Hematopoietic multipotent progenitor cell treated with erythropoietin and hydrocortisone succinate and interleukin-3 and kit ligand, for 8 days (in vitro differentiated cells): ENCODE results near the gene GAK.

Source experiments
- DNase-seq: peaks from one replicate; pipeline ENCODE4 v3.0.0-alpha.2; 2015

The GAK gene

DNA sequence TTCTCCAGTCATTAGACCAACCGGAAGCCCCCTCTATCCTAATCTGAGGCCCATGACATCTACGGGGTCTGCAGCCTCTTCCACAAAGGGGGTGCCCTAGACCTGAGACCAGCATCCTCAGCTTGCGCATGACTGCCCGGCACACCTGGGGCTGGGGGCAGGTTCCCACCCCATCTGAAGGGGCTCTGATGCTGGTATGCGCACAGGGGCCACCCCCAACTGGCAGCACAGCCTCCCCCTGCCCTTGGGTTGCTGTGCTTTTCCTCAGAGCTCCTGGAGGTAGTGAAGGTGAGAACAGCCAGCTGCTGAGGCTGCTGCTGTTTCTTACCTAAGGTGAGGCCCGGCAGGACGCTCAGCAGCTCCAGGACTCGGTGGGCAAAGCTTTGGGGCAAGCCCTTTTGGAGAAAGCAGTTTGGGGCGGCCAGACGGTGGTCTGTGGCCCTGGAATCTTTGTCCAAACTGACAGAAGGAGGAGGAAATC lies 87.3 kb downstream of the GAK start:
- DNase-seq = no peak

DNA sequence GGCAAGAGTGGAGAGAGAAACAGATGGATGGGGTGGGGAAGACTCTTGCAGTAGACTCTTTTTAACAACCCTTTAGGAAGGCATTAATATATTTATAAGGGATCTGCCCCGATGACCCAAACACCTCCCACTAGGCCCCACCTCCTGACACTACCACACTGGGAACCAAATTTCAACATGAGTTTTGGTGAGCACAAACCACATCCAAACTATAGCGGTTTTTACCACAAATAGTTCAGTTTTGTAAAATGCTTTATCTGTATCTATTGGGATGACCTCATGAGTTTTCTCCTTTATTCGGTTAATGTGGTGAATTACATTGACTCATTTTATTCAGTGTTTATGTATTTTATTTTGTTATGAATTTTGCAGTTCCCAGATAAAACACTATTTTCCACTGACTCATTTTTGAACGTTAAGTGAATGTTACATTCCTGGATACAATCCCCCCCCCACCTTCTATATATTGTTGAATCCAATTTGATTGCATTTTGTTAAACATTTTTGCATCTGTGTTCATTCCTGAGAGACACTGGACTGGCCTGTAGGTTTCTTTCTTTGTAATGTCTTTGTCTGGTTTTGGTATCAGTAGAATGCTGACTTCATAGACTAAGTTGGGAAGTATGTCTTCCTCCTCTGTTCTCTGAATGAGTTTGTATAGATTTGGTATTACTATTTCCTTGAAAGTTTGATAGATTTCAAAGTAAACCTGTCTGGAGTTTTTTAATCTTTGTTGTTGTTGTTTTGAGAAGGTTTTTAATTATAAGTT lies 92.3 kb downstream of the GAK start:
- no peak for DNase-seq

DNA sequence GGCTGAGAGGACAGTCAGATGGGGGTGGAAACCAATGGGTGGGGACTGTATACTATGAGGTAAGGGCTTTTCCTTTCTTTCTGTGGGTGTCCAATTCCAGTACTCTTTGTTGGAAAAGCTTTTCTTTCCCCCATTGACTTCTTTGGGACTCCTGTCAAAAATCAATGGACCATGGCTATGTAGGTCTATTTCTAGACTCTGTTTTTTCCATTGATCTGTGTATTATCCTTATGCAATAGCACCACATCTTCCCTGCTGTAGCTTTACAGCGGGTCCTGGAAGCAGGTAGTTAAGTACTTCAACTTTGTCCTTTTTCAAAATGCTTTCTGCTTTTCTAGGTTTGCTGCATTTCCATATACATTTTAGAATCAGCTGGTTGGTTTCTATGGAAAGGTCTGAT lies 94.3 kb downstream of the GAK start:
- no peak for DNase-seq

DNA sequence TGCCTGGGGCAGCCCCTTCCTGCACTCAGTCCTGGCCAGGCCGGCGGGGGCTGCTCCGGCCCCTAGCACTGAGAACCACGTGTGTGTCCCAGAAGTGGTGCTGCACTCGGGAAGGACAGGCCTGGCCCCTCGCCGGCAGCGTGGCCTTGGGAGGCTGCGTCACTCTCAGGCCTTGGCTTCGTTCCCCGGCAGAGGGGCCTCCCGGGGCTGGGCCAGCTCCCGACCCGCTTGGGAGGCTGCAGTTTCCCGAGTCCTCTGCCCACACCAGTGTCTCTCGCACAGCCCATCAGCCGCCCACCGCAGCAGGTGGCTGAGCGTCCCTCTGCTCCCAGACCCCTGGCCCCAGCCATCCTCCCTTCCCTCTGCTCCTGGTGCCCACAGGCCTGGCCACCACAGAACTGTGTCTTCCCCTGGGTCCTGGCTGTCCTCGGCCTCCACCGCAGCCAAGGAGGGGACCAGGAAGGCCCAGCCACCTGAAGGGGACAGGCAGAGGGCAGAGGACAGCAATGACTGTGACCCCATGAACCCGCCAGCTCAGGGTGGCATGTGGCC lies 95.3 kb downstream of the GAK start:
- no peak for DNase-seq

DNA sequence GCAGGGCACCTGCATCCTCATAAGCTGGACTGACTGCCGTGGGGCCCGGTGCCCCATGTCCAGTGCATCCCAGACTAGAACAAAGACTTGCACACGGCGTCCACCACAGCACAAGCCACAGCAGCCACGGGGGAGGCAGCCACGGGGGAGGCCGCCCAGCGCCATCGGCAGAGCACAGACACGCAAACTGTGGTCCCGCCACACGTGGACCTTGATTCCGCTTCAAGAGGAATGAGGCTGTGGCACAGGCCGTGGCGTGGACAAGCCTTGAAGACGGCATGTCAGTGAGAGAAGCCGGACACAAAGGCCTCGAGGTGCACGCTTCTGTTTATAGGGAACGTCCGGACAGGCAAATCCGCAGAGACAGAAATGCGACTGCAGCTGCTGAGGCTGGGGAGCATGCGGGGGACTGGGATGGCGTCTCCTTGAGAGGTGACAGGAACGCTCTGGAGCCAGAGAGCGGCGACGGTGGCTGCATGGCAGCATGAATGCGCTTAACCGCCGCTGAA lies 96.1 kb downstream of the GAK start:
- DNase-seq = no peak

DNA sequence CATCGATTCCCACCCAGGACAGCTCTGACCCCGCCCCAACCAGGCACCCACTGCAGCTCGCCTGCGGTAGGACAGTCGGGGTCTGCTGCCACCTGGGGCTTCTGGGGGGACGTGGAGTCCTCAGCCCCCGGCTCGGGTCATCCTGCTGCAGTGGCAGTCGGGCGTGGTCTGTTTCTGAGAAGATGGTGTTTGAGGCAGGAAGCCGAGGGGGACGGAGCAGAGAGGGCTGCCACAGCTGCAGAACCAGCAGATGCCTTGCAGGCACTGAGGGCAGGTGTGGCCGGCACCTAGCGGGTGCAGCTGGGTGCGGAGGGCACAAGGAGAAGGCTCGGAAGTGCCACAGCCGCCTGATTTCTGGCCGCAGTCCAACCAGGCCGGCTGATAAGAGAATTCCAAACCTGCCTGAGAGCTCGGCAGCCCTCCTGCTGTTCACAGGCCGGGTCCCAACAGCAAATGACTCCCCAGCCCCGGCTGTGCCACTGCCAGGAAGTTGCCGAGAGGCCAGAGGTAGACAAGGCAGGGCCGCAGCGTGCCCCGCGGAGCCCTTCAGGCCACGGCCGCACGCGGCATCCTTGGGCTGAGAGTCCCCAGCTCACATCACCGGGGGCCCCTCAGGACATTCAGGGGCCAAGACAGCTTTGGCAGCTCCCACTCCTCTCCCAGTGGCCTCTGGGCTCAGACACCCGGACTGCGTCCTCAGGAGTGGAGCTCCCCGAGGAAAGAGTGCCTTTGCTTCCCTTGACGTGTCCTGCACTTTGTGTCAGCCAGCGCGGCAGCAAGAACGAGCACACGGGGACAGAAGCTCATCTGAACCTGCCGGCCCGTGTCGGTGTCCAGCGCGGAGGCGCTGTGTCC lies 96.7 kb downstream of the GAK start:
- no peak for DNase-seq

DNA sequence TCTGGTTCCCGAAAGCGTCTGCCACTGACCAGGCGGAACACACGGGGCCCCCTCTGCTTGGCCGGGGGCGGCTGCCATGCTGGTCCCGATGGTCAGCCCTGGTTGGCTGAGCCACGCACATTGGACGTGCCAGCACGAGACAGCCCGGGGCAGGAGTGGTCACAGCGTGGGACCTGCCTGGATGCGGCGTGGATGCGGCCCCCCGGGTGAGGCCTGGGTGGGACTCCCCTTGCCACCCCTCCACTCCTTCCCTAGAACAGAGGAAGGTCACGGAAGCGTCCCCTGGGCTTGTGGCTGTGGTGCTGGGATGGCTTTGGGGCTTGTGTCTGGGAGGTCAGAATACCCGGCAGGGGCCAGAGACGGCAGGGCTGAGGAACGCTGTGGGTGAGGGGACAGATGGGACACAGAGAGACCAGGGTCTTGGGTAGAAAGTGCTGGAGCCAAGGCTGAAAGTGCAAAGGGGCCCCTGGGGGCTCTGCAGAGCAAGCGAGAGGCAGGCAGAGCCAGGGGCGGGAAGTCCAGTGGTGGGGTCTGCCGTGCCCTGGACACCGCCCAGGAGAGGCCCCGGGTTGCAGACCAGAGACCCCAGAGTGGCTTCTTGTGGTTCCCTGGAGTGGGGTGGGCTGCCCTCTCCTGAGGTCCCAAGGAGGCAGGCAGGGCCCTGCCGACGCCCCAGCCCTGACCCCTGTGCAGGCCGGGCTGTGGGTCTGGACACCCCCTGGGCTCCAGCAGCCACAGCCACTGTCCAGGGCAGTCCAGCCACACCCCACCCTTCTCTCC lies 97.6 kb downstream of the GAK start:
- no peak for DNase-seq

DNA sequence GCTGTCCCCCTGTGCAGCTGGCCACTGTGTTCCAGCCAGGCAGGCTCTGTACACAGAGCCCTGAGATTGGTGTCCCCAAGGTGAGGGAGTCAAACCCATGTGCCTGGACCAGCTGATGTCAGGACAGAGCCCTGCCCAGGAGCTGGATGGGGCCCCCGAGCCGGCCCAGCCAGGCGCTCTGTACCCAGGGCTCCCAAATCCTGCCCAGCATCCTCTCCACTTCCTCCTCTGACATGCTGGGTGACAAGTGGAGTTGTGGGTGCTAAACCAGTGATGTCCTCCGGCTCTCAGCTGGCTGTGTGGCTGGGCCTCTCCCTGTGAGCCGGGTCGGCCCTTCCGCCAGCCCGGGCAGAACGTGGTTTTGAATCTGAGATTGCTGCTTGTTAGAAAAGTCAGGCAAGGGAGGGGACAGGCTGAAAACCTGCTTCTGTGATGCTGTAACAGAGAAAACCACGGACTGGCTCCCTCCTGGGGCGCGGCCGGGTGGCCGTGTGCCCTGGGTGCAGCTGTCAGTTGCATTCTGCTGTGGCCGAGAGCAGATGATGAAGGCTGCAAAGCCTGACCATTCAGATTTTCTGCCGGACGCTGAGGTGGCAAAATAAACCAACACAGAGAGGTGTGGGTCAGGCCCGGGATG lies 98.3 kb downstream of the GAK start:
- no peak for DNase-seq

DNA sequence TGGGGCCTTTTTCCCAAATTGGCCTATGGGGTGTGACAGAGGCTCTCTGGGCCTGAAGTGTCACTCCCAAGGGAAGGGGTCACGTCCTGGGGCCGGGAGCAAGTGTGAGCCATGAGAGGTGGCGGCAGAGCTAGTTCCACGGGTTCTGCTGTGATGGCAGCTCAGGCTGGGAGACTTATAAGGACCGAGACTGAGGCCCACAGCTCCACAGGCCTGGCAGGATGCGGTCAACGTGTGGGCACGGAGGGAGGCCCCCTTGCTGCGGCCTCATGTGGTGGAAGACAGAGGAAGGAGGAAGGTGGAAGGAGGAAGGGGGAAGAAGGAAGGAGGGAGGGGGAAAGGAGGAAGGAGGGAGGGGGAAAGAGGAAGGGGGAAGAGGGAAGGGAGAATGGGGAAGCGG lies 99.0 kb downstream of the GAK start:
- DNase-seq = no peak

DNA sequence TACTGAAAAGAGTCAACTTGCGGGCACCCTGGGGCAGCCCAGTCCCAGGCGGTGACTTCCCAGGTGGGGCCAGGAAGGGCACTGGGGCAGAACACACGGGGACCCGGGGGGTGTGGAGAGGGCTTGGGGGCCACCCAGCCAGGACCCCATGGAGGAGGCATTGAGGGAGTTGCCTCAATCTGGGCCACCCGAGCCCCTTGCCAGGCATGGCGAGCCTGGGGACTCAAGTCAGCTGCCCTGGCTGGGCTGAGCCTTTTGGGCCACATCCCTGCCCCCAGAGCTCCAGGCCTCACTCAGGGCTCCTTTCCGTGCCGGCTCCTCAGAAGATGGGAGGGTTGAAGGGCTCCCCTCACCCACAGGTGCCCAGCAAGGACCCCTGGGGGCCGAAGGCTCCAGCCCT lies 99.6 kb downstream of the GAK start:
- DNase-seq = no peak

DNA sequence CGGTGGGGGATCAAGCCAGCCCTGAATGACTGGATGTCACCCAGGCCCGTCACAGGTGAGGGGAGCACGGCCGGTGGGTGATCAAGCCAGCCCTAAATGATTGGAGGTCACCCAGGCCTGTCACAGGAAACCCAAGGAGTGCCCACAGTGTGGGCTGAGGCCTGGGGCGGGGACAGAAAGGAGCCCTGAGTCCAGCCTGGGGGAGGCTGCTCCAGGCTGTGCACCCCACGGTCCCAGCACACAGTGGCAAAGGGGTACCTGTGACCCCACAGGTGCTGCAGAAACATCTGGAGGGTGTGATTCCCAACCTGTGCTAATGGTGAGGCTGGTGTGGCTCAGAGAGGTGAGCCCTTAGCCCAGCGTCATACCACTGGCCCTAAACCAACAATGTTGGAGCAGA lies 100.0 kb downstream of the GAK start:
- DNase-seq = no peak

DNA sequence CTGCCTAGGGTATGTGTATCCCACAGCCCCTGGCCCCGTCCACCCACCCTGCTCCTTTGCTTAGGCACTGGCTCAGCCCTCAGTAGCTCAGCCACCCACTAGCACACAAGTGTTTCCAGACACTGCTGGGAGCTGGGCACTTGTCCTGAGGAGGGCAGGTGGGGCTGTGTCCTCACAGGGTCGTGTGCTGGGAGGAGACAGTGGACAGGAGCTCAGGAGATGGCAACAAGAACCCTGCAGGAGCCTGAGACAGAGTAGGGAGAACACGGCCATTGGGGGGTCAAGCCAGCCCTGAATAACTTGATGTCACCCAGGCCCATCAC lies 100.7 kb downstream of the GAK start:
- DNase-seq = no peak

DNA sequence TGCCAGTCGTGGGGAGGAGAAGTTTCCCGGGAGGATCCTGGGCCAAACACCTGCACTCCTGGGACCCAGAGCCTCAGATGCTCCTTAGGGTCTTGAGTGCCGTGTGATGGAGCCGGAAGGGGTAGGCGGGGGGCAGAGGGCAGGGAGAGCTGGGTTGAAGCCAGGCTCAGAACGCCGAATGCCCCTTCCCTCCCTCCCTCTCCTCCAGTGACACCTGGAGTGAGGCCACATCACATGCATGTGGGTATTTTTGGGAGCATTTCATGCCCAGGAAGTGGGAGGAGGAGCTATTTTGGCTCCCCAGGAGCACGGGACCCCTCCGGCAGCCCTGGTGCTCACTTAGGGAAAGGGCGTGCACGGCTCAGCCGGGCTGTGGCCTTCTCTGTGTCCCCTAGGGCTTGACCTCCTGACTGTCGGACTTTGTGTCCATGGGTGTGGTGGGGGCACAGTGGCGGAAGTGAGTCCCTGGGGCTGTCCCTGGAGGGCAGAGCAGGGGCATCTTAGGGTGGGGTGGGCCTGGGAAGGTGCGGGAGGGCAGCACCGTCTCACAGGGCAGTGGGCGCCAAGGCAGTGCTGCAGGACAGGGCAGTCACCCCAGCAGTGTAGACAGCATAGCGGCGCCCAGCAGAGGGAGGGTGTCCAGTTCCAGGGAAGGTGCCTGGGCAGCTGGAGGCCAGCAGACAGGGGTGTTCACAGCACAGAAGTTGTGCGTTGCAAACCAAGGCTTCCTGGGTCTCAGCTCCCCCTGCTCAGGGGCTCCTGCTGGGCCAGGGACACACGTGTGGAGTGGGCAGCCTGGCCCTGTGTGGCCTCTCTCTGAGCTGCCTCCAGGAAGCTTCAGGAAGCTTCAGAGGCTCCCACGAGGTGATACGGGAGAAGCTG lies 101.3 kb downstream of the GAK start:
- DNase-seq = no peak

DNA sequence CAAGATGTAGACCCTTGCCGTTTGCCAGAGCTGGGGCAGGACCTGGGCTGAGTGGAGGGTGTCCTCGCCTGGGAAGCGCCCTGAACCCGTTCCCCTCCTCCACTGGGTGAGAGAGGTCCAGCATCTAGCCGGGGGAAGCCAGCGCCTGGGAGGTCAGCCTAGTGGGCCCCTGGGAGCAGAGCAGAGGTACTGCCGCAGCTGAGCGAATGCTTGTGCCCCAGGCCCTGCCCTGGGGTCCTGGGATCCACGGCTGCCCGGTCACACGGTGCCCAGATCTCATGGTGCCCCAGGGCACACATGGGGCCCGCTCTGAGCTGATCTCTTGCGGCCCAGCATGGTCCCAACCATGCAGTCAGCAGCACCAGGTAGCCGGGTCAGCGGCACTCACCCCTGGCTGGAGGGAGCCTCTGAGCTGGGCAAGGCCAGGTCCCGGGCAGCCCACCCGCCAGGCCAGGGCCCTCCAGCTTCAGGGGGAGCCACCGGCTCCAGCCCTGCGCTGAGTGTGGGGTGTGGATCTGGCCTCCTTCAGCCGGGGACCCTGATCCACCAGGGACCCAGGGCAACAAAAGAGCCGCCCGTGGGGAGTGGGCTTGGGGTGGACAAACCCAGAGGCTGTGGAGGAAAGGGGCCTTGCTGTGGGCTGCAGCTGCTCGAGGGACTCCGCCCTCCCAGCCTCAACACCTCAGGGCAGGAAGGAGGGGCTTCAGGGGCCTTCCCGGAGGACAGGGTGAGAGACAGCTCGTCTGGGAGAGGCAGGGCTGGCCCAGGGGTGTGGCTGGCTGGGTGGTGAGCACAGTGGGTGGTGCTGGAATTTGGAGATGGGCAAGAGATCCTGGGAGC lies 102.1 kb downstream of the GAK start:
- no peak for DNase-seq

DNA sequence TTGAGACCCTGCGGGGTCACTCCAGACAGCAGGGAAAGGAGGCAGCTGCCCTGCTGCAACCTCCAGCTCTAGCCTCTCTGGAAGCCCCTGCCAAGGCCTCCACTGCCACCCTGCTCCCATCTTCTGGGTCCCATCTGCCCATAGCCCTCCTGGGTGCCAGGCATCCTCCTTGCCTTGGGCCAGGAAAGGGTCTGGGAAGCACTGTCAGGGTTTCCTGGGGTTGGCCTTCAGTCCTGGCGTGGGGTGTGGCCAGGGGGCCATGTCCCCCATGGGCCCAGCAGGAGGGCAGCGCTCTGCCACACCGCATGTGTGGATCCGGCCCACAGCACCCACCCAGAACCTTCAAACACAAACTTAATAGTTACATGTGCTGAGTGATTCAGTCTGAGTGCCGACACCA lies 102.8 kb downstream of the GAK start:
- no peak for DNase-seq

DNA sequence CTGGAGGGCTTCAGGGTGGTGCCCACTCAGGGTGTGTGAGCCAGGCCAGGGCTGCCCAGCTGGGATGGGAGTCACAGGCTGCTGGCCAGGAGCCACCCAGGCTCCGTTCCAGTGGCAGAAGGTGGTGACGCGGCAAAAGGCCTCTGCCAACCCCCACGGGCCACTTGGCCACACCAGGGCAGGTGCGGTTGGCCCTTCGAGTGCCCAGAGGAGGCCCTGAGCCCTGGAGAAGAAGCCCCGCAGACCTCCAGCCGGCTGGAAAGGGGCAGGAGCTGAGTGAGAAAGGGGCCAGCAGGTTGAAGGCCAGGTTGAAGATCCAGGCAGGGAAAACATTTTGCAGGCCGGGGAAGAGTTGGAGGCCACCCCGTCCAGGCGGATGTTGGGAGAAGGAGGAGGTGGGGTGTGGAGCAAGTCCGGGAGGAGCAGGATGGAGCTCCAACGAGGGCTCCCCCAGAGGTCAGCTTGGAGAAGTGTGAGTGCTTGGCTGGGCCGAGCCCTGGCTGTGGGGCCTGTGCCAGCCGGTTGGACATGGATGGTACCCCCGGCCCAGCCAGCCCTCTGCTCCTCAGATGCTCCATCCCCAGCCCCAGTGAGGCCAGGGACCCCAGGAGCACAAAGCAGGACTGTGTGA lies 103.4 kb downstream of the GAK start:
- no peak for DNase-seq

DNA sequence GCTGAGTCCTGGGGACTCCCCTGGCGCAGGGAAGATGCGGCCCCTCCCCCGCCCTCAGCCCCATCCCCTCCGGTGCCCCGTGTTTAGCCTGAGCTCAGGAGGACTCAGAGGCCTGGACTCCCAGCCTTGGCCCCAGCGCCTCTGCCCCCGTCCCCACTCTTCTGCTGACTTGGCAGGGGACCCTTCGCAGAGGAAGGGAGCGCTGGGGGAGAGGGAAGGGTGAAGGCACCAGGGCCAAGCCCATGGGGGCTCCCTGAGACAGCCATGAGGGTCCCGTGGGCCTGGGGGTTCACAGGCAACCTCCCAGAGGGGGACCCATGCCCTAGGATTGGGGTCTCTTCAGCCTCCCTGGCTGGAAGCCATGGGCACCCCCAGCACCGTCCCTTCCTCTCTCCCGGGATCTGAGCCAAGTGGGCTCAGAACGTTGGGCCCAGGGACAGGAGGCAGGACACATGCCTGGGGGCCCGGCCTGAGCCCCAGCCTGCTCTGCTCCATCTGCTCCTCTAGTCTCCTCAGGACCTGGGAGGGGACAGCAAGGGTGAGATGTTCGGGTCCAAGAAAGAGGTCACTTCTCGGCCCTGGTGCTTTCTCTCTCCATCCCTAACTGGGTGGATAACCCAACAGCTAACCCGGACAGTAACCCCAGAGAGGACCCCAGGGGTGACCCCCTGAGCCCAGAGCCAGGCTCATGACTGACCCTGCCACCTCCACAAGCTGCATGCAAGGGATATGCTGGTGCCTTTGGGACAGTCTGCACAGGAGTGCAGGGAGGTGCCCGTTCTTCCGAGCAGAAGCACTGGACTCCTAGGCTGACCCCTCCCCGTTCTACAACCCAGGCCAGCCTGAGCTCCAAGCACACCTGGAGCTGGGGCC lies 104.7 kb downstream of the GAK start:
- no peak for DNase-seq

DNA sequence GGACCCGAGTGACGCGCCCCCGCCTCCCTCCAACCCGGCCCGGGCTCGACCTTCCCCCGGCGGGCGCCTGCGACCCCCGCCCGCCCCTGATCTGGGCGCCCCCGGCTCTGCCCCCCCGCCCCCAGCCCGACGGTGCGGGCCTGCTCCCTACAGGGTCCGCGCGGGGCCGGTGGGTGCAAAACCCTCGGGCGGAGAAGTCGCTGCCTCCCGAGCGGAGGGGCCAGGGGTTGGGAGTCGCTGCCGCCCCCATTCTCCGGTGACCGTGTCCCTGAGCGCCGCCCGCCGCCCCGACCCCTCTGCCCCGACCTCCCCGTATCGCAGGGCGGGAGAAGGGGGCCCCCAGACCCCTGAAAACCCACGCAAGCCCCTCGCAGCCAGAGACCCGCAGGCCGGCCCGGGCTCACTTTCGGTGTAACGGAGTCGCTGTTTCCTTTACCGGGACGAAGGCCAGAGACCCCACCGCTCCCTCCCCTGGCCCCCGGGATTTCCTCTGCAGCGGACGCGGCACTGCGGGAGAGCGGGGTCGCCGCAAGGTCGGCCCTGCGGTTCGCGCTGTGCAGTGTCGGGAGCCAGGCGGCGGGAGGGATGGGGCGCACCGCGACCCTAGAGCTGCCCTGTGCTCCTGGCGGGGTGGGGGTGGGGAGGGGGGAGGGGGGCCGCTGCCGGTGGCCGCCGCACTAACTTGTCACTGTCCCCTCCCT lies 105.5 kb downstream of the GAK start:
- no peak for DNase-seq

DNA sequence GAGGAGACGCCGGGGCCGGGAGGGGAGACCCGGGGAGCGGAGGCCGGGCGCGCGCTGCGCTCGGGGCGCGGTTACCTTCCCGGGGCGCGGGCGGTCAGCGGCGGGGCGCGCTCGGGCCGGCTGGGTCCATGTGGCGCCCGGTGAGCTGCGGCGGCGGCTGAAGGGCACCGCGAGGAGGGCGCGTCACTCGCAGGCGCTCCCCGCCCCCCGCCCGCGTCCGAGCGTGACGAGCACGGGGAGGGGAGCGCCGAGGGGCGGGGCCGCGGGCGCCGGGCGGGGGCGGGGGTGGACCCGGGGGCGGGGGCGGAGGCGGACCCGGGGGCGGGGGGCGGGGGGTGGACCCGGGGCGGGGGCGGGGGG lies 106.2 kb downstream of the GAK start, which contains the start of gene CPLX1:
CPLX1 (minus strand) TSS at position 159 of the 360 bp plus-strand sequence. CDS start 1,607 bp downstream, outside the sequence.
- no peak for DNase-seq
